HG02610 (cell line): ENCODE results near the gene BCAS1.

Experiments
- ATAC-seq: cut with Tn5 transposase; IDR thresholded peaks from one replicate; pipeline ENCODE4 v1.9.1; 2021; ENCODE audit warnings: mild to moderate bottlenecking, moderate library complexity; ENCODE audit not compliant: unreplicated experiment

Gene BCAS1

DNA sequence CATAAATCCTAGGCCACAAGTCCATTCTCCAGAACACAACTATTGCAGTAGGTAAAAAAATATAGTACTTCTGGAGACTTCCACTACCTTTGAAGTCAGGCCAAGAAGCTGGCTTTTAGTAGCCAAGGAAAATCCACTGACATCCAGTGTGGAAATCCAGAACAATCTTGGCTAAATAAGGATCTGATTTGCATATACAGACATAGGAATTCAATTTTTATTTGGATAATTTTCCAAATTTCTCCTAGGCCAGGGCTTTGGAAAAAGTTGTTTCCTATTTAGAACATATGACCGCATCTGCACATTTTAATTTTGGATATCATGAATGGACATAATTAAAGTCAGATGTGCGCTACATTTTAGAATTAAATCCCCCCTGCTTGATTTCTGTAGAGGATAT, 100.2 kb downstream of the BCAS1 start:
- no peak for ATAC-seq

DNA sequence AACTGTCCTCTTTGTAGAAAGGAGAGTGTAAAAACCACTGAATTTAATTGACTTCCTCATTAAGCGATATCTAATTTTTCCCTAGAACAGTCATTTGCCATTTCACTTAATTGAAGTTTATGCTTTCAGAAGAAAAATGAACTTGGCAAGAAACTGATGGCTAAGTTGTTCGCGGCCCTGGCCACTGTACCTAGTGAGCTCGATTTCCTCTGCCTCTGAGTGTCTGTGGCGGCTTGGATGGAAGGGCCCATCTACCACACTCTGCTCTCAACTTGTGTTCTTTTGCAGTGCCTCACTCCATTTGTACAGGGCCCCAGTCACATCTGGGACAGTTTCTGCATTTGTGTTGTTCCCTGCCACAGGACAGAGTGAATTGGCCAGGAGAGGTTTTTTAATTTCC, 102.9 kb downstream of the BCAS1 start:
- ATAC-seq = no peak

DNA sequence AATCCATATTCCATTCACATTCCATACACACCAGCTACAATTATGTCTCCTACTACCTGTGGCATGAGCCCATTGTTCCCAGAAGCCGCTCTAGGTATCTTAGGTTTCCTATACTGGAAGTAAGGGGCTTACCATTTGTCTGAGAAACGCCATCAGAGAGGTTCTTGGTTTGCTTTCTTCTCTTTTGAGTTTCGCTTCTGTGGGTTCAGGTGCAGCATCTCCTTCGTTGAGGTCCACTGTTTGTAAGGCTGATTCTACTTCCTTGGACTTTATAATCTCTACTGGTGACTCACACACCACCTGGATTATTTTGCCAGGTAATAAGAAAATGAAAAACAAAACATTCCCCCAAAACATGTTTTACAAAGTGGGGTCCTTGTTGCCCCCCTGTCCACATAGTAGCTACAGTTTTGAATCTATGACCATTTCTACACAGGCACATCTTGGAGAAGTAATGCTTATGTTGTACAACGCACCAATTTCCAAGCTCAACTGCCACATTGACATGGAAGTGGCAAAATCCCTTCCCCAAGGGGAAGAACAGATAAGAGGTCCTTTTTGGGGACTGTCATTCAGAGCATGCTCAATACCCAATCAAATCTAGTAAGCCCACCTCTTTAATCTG, 103.5 kb downstream of the BCAS1 start:
- no peak for ATAC-seq

GRCh38 chr20:53964501-53965253, 105.7 kb downstream of the BCAS1 start:
- no peak for ATAC-seq

DNA sequence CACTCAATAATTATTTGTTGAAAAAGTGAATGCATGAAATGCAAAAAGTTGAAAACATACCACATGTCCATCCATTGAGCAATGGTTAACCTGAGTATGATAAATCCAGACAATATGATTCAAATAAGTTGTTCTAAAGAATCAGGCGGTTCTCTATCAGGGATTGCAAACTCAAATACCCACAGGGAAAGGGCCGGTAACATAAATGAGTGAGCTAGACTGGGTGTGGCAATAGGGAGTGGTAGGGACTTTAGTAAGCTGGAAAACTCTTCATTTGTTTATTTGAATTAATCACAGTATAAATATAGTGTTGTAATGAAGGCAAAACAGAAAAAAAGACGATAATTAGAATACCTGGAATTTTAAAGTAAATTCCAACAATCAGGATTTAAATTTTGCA, 106.3 kb downstream of the BCAS1 start:
- no peak for ATAC-seq

DNA sequence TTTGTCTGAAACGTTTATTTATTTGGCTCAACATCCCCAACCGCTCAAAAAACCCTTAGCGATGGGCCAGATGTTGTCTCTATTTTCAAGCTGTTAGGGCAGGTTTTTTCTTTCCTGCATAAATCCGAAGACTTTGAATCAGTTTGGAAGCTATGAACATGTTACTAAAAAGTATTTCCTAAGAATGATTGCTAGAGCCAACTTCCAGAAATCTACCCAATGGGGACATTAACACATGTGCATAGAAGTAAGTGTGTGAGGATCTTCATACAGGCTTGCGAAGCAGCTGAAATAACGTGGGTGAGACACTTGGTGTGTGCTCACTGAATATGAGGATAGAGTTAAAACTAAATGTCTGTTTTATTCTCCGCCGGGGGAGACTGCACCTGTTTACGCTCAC, 106.8 kb downstream of the BCAS1 start:
- ATAC-seq = no peak

GRCh38 chr20:53962388-53962787, 108.0 kb downstream of the BCAS1 start:
- no peak for ATAC-seq

GRCh38 chr20:53961527-53961926, 108.9 kb downstream of the BCAS1 start:
- no peak for ATAC-seq

- no peak for ATAC-seq
Observed at GRCh38 chr20:53960579-53961272, 109.7 kb downstream of the BCAS1 start.

- no peak for ATAC-seq
Observed at GRCh38 chr20:53959911-53960578, 110.3 kb downstream of the BCAS1 start.

DNA sequence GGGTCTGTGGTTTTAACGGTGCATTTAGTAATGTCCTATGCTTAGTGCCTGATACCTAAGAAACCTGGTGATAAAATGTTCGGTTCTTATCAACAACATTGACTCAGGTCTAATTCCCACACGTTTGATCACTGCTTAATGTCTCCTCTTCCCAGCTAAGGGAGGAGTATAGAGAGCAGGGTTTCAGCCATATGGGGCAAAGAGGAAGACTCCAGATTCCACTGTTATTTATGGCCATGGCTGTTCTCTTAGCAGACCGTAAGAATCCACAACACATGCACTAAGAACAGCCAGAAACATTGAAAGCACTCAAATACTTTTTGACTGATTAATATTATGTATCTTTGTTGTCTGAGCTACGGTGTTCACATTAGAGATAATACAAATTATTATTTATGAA, 112.1 kb downstream of the BCAS1 start:
- ATAC-seq = no peak

- ATAC-seq = no peak
Observed at GRCh38 chr20:53957451-53958172, 112.8 kb downstream of the BCAS1 start.

GRCh38 chr20:53956013-53956715, 114.2 kb downstream of the BCAS1 start:
- no peak for ATAC-seq

DNA sequence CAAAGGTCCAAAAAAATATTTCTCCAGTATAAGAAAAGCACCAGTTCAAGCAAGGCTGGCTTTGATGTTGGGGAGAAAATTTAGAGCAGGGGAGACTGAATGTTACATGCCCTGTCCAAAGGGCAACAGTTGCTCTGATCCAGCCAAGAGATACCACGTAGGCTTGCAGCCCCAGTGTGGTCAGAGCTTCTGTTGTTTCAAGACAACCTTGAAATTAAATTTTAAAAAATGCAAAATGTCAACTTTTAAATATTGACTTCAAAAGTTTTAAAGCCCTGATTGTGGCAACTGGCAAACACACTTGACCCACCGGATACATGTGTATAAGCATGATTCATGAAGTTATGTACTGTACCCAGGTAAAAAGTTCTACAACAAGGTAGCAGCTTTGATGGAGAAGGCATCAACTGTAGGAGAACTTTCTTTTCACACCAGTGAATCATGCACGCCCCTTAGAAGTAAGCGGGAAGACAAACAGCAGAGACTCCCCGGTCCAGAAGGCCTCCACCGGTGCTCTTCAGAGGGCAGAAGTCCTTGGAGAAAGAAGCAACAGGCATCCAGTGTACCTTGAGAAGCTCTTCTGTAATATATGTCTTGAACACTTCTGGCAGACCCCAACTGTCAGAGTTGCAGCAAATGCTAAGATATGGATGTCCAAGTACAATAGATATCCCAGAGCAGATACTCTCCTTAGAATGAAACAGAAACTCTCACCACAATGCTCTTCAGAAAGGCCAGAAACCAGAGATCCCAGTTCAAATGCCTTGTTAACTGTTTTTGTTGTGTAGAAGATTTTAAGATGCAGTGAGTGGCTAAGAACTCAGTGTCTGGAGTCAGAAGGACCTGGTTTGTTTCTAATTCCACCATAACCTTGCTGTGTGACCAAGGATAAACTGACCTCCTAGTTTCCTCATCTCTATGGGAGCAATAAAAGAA, 115.4 kb downstream of the BCAS1 start:
- no peak for ATAC-seq

DNA sequence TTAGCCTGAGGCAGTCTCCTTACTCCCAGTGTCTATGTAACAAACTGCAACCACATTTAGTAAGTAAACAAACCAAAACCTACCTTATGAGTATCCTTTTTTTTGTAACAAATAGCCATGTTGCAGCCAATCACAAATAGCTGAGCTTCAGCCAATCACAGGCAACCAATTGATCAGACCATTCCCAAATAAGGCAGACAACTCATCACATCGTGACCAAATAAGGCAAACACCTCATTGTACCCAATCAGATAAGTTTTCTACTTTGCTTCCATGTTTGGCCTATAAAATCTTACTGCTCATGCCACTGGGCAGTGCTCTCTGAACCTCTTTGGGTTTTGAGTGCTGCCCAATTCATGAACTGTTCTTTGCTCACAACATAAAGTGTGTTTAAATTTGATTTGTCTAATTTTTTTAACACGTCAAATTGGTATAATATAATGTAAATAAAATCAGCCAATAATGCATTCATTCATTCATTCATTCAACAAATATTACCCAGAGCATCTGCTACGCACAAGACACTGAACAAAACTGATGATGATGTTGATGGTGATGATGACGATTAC, 117.8 kb downstream of the BCAS1 start:
- ATAC-seq = no peak

- no peak for ATAC-seq
Observed at GRCh38 chr20:53950578-53950977, 119.8 kb downstream of the BCAS1 start.

- ATAC-seq = peak; percentile 23
Observed at GRCh38 chr20:53950031-53950430, 120.4 kb downstream of the BCAS1 start.

DNA sequence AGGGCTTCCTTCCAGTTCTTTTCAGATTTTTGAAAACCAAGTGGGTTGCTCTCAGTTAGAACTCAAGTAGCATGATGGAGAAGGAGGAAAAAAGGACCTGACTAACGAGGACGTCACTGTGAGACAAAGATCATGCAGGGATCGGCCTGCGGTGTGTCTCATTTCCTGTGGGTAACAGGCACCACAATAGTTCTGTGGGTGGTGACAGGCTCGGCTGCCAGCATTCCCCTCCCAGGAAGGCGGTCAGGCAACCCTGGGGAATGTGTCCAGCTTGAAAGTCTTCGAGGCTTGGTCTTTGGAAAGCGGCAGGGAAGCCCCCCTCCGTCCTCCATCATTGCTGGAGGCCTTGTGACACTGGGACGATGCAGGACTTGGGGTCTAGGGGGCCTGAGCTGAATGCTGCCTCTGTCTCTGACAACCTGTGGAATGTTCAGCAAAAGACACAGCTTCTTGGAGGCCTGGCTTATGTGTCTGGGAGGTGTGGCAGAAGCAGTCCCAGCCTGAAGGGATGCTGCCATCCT, 121.0 kb downstream of the BCAS1 start:
- peak; percentile 81 for ATAC-seq
